GM19463 (cell line): Measurements from ENCODE around the gene NELL2.
"Not testable (repeated sequence)": the region's sequence is repeated elsewhere in the genome, so short reads cannot be mapped to it uniquely, and the experiment has no call there.

Experiments
- ATAC-seq: cut with Tn5 transposase; IDR thresholded peaks from one replicate; pipeline ENCODE4 v1.9.1; 2021; ENCODE audit warnings: mild to moderate bottlenecking, moderate library complexity; ENCODE audit not compliant: unreplicated experiment

The NELL2 gene

GRCh38 chr12:44875954-44876543 is at the start of gene NELL2:
TSS of gene NELL2 (minus strand) at chr12:44876315. CDS start at chr12:44875869, 446 bp downstream.
- ATAC-seq = peak; percentile 66

- ATAC-seq = no peak
Measured at GRCh38 chr12:44921736-44922135, 45.6 kb upstream of the NELL2 start.

GRCh38 chr12:44917141-44917540 is 41.0 kb upstream of the NELL2 start:
- no peak for ATAC-seq

- ATAC-seq = no peak
Measured at GRCh38 chr12:44915958-44916357, 39.8 kb upstream of the NELL2 start.

GRCh38 chr12:44904321-44904720 is 28.2 kb upstream of the NELL2 start:
- ATAC-seq = no peak

- not testable (repeated sequence) for ATAC-seq
Measured at GRCh38 chr12:44898108-44898507, 22.0 kb upstream of the NELL2 start.

- no peak for ATAC-seq
Measured at GRCh38 chr12:44889926-44890325, 13.8 kb upstream of the NELL2 start.

GRCh38 chr12:44889162-44889561 is 13.0 kb upstream of the NELL2 start:
- ATAC-seq = no peak

- ATAC-seq = no peak
Measured at GRCh38 chr12:44885902-44886301, 9.8 kb upstream of the NELL2 start.

- no peak for ATAC-seq
Measured at GRCh38 chr12:44881197-44881596, 5.1 kb upstream of the NELL2 start.

GRCh38 chr12:44876544-44877410 is 662 bp upstream of the NELL2 start:
- peak; percentile 44 for ATAC-seq

GRCh38 chr12:44875417-44875953 is 630 bp downstream of the NELL2 start:
- ATAC-seq = peak; percentile 13

- no peak for ATAC-seq
Measured at GRCh38 chr12:44874981-44875416, 1.1 kb downstream of the NELL2 start.

GRCh38 chr12:44873898-44874297 is 2.2 kb downstream of the NELL2 start:
- no peak for ATAC-seq

GRCh38 chr12:44869503-44869902 is 6.6 kb downstream of the NELL2 start:
- ATAC-seq = no peak

- ATAC-seq = no peak
Measured at GRCh38 chr12:44863867-44864266, 12.2 kb downstream of the NELL2 start.

GRCh38 chr12:44859998-44860689 is 16.0 kb downstream of the NELL2 start:
- no peak for ATAC-seq

GRCh38 chr12:44858226-44858855 is 17.8 kb downstream of the NELL2 start:
- no peak for ATAC-seq

GRCh38 chr12:44852483-44852882 is 23.6 kb downstream of the NELL2 start:
- ATAC-seq = no peak

- no peak for ATAC-seq
Measured at GRCh38 chr12:44851586-44851985, 24.5 kb downstream of the NELL2 start.

- ATAC-seq = peak; percentile 45
Measured at GRCh38 chr12:44848703-44849085, 27.4 kb downstream of the NELL2 start.
